Measurements from ENCODE around the gene CLDN34.

Gene CLDN34, protein sequence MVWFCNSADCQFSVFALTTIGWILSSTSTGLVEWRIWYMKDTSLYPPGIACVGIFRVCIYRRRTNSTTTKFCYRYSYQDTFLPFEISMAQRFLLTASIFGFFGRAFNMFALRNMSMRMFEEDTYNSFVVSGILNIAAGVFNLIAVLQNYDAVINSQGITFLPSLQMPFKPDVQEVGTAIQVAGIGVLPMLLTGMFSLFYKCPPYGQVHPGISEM

DNA sequence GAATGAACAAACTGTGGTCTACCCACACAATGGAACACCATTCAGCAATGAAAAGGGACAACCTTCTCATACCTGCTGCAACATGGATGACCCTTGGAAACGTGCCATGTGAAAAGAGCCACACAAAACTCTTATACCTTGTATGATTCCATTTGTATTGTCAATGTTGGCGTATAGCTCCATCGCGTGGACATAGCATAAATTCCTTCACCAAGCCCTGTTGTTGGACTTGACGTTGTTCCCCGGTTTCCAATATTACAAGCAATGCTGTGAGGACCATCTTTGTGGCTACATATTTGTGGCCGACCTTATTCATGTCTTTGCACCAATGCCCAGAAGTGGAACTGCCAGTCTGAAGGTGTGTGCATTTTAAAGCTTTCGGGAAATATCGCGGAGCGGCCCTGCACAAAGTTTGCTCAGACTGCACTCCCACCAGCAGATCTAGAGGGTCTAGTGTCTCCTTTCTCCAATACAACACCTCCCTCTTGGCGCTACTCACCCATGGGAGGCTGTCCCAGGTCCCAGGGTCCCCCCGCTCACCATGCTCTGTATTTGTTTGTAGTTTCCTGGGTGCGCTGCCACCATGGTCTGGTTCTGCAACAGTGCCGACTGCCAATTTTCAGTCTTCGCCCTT, at the start of gene CLDN34:
Gene CLDN34 (plus strand): TSS at position 584 of the 634 bp plus-strand sequence. CDS start 0 bp downstream, at position 584.
- ATAC-seq (replicated peaks), result no peak
- Mint-ChIP-seq H3K4me3 (no peak within 1 kb of the TSS), H3K36me3 (no peaks in the 10 kb centered on the region), H3K27me3 (peaks cover 6 to 10% of the 10 kb centered on the region in 2 donors), H3K27ac (no peak within 1 kb of the TSS), H3K4me1 (peaks cover 0 to 2% of the 10 kb centered on the region in 2 donors), H3K9me3 (peaks cover 0 to 14% of the 10 kb centered on the region in 2 donors)
- no peak for DNase-seq

DNA sequence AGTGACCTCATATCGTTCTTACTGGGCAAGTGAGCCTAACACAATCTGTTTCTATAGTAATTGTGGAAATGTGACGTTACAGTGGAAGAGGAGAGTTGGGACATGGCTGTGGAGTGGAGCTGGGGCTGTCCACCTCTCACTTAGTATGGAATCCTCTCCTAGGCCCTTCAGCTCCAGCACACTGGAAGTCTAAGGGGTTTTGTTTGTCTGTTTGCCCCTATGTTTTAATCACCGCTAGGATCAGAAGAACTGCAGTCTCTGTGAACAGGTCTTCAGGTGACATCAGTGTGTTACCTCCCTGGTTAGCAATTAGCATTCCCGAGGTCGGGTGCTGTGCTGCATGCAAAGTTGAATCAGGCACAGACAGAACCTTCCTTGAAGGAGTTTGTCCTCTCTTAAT, 49.3 kb upstream of the CLDN34 start:
- Mint-ChIP-seq H3K27ac (no peak overlapping the region), H3K27me3 (peaks cover 11 to 12% of the 10 kb centered on the region in 2 donors), H3K4me1 (peaks cover 0 to under 1% of the 10 kb centered on the region in 2 donors), H3K36me3 (no peaks in the 10 kb centered on the region), H3K9me3 (peaks cover 0 to 4% of the 10 kb centered on the region in 2 donors), H3K4me3 (no peak overlapping the region)
- ATAC-seq (replicated peaks) (no peak), DNase-seq (no peak)

DNA sequence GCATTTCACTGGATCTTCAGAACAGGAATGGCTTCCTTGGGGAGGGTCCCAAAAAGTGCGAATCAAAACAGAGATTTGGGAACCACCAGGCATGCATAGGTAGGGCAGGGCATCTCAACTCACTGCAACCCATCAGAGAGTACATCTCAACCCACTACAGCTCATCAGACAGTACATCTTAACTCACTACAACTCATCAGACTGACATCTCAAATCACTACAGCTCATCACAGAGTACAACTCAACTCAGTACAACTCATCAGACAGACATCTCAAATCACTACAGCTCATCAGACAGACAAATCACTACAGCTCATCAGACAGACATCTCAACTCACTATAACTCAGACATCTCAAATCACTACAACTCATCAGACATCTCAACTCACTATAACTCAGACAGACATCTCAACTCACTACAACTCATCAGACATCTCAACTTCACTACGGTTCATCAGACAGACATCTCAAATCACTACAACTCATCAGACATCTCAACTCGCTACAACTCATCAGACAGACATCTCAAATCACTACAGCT, 47.5 kb upstream of the CLDN34 start:
- no peaks in the 10 kb centered on the region for H3K36me3 Mint-ChIP-seq
- H3K27ac Mint-ChIP-seq, result no peak overlapping the region
- ATAC-seq (replicated peaks), result no peak
- no peaks in the 10 kb centered on the region for H3K4me1 Mint-ChIP-seq
- peaks cover 0 to 4% of the 10 kb centered on the region in 2 donors for H3K9me3 Mint-ChIP-seq
- H3K4me3 Mint-ChIP-seq, result no peak overlapping the region
- DNase-seq, result no peak
- peaks cover 11 to 12% of the 10 kb centered on the region in 2 donors for H3K27me3 Mint-ChIP-seq

DNA sequence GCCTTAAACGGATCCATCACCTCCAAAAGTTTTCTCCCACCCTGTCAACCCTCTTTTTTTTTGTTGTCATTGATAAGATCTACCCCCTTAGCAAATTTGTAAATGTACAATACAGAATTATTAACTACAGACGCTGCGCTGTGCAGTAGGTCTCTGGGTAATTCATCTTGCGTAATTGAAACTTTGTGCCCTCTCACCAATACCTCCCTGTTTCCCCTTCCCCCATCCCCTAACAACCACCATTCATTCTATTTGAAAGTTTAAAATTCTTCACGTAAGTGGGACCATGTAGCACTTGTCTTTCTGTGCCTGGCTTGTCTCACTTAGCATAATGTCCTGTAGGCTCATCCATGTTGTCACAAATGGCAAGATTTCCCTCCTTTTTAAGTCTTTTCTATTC, 45.8 kb upstream of the CLDN34 start:
- Mint-ChIP-seq H3K4me1 (no peaks in the 10 kb centered on the region), H3K36me3 (no peaks in the 10 kb centered on the region), H3K9me3 (peaks cover 0 to 4% of the 10 kb centered on the region in 2 donors), H3K4me3 (no peak overlapping the region), H3K27ac (no peak overlapping the region), H3K27me3 (peaks cover 11 to 12% of the 10 kb centered on the region in 2 donors)
- DNase-seq (no peak), ATAC-seq (replicated peaks) (no peak)

DNA sequence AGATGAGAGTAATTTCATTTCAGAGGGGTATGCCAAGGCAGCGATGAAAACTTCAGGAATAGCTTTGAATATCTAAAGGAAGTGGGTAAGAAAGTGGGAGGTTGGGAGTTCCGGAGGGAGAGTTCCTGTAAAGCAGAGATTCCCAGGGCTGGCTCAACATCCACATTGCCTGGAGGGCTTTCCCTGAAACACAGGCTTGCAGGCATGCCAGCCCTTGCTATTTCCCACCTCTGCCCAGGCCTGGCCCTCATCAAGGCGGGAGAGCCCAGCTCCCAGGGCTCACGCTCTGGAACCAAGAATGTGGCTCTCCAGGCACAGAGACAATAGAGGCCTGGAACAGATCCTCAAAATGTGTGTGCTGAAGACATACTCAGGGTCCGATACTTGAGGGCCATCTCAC, 43.8 kb upstream of the CLDN34 start:
- Mint-ChIP-seq H3K4me1 (peaks cover 0 to under 1% of the 10 kb centered on the region in 2 donors), H3K36me3 (no peaks in the 10 kb centered on the region), H3K9me3 (peaks cover 0 to 4% of the 10 kb centered on the region in 2 donors), H3K4me3 (no peak overlapping the region), H3K27ac (no peak overlapping the region), H3K27me3 (peaks cover 5 to 7% of the 10 kb centered on the region in 2 donors)
- DNase-seq (no peak), ATAC-seq (replicated peaks) (no peak)

DNA sequence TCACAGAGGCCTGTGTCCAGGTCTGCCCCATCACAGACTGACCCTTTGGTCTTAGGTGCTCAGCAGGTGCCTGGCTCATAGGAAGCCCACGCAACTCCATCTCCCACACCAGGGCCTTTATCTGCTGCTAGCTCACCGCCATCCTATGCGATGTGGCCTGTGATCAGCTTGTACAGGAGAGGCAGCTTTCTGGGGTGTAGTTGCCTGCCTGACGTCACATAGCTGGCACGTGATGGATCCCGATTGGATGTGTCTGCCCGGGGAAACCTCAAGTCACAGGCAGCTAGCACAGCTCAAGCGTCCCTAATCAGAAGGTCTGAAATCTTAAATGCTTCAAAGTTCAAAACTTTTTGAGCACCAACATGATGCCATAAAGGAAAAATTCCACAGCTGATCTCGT, 41.2 kb upstream of the CLDN34 start:
- Mint-ChIP-seq H3K4me1 (peaks cover 0 to 3% of the 10 kb centered on the region in 2 donors), H3K4me3 (no peak overlapping the region), H3K9me3 (peaks cover 0 to 9% of the 10 kb centered on the region in 2 donors), H3K27me3 (peaks cover 0 to 6% of the 10 kb centered on the region in 2 donors), H3K27ac (no peak overlapping the region), H3K36me3 (no peaks in the 10 kb centered on the region)
- DNase-seq (no peak), ATAC-seq (replicated peaks) (no peak)

DNA sequence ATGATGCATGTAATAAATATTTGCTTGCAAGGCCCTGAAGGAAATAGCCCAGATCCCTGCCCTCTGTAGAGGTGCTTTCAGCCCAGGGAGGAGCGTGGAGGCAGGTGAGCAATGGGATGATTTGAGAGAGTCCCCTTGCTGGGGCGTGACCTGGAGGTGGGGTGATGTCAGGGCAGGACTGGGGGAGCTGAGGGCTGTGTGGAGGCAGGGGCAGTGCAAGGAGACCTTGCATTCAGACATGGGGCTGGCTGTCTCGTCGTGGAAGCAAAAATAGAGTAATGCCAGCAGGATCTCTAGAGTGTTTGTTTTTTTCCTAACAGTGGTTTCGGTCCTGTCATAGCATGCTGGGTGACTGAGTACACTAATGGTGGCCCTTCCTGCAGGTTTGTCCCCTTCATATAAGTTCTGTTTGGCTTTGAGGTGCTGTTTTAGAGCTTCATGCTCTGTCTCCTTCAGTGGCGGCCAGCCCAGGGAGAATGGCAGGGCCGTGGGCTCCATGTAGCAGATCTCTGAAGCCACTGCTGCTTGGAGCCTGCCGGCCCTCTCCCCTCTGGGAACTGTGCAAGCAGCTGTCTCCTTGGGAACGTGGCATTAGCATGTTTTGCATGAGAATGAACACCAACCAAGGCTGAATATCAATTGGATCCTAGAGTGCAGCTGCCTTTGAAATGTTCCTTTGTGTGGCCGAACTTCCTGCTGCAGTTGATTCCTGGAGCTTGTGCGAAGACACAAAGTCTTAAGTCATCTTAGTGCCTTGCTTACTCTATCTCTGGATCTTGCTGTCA, 39.3 kb upstream of the CLDN34 start:
- H3K36me3 Mint-ChIP-seq, result no peaks in the 10 kb centered on the region
- no peak overlapping the region for H3K27ac Mint-ChIP-seq
- H3K9me3 Mint-ChIP-seq, result peaks cover 0 to 9% of the 10 kb centered on the region in 2 donors
- no peak overlapping the region for H3K4me3 Mint-ChIP-seq
- no peak for DNase-seq
- no peak for ATAC-seq (replicated peaks)
- peaks cover 0 to 3% of the 10 kb centered on the region in 2 donors for H3K4me1 Mint-ChIP-seq
- H3K27me3 Mint-ChIP-seq, result peaks cover 0 to 6% of the 10 kb centered on the region in 2 donors

- Mint-ChIP-seq H3K27ac (no peak overlapping the region), H3K27me3 (no peaks in the 10 kb centered on the region), H3K4me3 (no peak overlapping the region), H3K36me3 (no peaks in the 10 kb centered on the region), H3K9me3 (no peaks in the 10 kb centered on the region), H3K4me1 (peaks cover 2% of the 10 kb centered on the region in 2 donors)
- ATAC-seq (replicated peaks), result no peak
- no peak for DNase-seq
Observed at GRCh38 chrX:9935436-9935835, 31.7 kb upstream of the CLDN34 start.

GRCh38 chrX:9937761-9938160, 29.4 kb upstream of the CLDN34 start:
- H3K27ac Mint-ChIP-seq, result no peak overlapping the region
- ATAC-seq (replicated peaks) (no peak), DNase-seq (no peak)
- no peak overlapping the region for H3K4me3 Mint-ChIP-seq
- no peaks in the 10 kb centered on the region for H3K36me3 Mint-ChIP-seq
- H3K9me3 Mint-ChIP-seq, result peaks cover 0 to 5% of the 10 kb centered on the region in 2 donors
- peaks cover 16 to 20% of the 10 kb centered on the region in 2 donors for H3K4me1 Mint-ChIP-seq
- H3K27me3 Mint-ChIP-seq, result no peaks in the 10 kb centered on the region

GRCh38 chrX:9938516-9938915, 28.6 kb upstream of the CLDN34 start:
- DNase-seq (no peak), ATAC-seq (replicated peaks) (no peak)
- no peaks in the 10 kb centered on the region for H3K36me3 Mint-ChIP-seq
- no peaks in the 10 kb centered on the region for H3K27me3 Mint-ChIP-seq
- H3K9me3 Mint-ChIP-seq, result peaks cover 0 to 5% of the 10 kb centered on the region in 2 donors
- peaks cover 19 to 27% of the 10 kb centered on the region in 2 donors for H3K4me1 Mint-ChIP-seq
- H3K4me3 Mint-ChIP-seq, result no peak overlapping the region
- no peak overlapping the region for H3K27ac Mint-ChIP-seq

DNA sequence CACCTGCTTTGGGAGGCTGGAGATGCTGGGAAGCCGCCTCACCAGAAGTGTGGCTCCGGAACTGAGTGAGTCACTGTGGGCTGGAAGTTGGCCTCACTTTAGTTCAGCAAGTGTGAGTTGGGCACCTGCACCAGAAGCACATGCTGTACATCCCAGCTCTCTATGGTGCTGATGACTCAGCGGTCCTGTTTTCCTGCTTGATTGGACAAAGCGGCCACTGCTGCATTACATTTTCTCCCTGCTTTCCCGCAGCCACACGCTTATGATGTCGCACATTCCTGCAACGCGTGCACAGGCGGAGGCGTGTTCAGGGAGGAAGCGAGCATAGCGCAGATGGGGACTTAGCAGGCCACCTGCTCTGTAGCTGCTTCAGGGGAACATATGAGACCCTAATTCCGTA, 26.7 kb upstream of the CLDN34 start:
- DNase-seq, result no peak
- Mint-ChIP-seq H3K4me1 (peaks cover 19 to 27% of the 10 kb centered on the region in 2 donors), H3K36me3 (no peaks in the 10 kb centered on the region), H3K27me3 (no peaks in the 10 kb centered on the region), H3K9me3 (peaks cover 0 to 5% of the 10 kb centered on the region in 2 donors), H3K27ac (peak overlapping the region; percentile 51), H3K4me3 (no peak overlapping the region)
- no peak for ATAC-seq (replicated peaks)

DNA sequence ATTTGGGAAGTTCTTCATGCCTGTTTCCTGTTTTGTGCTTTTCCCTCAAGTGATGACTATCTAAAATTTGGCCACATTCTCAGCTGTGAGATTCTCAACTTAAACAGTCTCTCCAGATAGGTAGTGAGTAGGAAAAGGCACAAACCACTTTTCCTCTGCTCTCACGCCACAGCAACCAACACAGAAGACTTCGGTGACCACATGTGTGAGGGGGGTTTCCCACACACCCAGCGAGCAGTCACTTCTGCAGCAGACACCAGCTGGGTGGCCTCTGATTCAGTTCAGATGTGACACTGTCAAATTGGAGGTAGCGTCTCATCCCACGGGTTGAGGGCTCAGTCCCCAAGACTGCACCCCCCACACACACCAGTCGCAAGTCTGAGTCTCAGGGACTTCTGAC, 25.1 kb upstream of the CLDN34 start:
- peaks cover 19 to 27% of the 10 kb centered on the region in 2 donors for H3K4me1 Mint-ChIP-seq
- H3K9me3 Mint-ChIP-seq, result peaks cover 0 to 5% of the 10 kb centered on the region in 2 donors
- H3K27ac Mint-ChIP-seq, result peak overlapping the region; percentile 97
- peak overlapping the region; percentile 40 to 60 for H3K4me3 Mint-ChIP-seq
- peaks cover 0 to 2% of the 10 kb centered on the region in 2 donors for H3K27me3 Mint-ChIP-seq
- DNase-seq (peak; percentile 83), ATAC-seq (replicated peaks) (peak; percentile 91 to 94)
- H3K36me3 Mint-ChIP-seq, result no peaks in the 10 kb centered on the region

GRCh38 chrX:9943420-9943819, 23.7 kb upstream of the CLDN34 start:
- Mint-ChIP-seq H3K4me1 (peaks cover 19 to 27% of the 10 kb centered on the region in 2 donors), H3K27me3 (peaks cover 0 to 4% of the 10 kb centered on the region in 2 donors), H3K36me3 (no peaks in the 10 kb centered on the region), H3K4me3 (no peak overlapping the region), H3K9me3 (peaks cover 0 to 5% of the 10 kb centered on the region in 2 donors), H3K27ac (peak overlapping the region; percentile 72)
- ATAC-seq (replicated peaks), result peak; percentile 40 to 48
- peak; percentile 2 for DNase-seq

DNA sequence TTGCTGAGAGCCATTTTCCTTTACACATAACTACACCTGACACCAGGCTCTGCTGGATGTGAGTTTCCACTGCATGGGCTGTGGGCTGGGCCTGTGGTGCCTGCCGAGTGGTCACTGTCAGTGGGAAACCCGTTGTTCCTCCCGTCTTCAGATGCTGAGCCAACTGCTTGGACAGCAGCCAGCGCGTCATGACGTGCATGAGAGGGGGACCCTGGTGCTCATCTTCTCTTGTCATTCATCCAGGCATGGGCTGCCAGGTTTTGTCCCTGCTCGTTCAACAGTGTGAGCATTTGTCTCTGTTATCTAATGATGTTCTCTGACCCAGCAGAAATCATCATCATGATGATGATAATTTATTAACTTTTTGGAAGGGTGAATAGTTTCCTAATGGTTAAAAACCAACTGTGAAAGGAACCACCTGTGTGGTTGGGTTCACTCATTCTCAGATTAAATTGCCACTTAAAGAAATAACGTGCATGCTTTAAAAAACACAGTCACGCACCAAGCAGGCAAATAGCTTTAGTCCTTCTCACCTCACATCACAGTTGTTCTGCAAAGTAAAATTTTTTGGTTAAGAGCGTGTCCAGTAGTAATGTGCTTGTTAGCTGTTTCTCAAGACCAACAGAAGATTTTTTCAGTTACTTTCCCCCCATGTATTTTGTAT, 19.9 kb upstream of the CLDN34 start:
- Mint-ChIP-seq H3K4me1 (peaks cover 6 to 12% of the 10 kb centered on the region in 2 donors), H3K4me3 (no peak overlapping the region), H3K27ac (no peak overlapping the region), H3K27me3 (peaks cover 0 to 8% of the 10 kb centered on the region in 2 donors), H3K9me3 (peaks cover 0 to 2% of the 10 kb centered on the region in 2 donors), H3K36me3 (no peaks in the 10 kb centered on the region)
- DNase-seq (no peak), ATAC-seq (replicated peaks) (no peak)

Measured in stimulated activated naive B cell treated with anti-CD40 and anti-IgM and Interleukin-4, amounts not matched to agents 10 μg/mL and 1 μg/mL and 100 μg/mL, for 72 hours (primary cell).